GM23248 (cell line): ENCODE data around the gene DMBT1.

Experiments
- EZH2 ChIP-seq: fragments of 200-600 bp; sonication (generic); IDR thresholded peaks from 2 replicates; pipeline ENCODE4 v1.6.1; 2018; ENCODE audit warnings: antibody characterized with exemption, mild to moderate bottlenecking; ENCODE audit not compliant: insufficient read depth, poor library complexity, severe bottlenecking
- EZH2phosphoT487 ChIP-seq: fragments of 200-600 bp; sonication (generic); IDR thresholded peaks from 2 replicates; pipeline ENCODE4 v1.6.1; 2018; ENCODE audit warnings: antibody characterized with exemption, moderate library complexity, mild to moderate bottlenecking, low read depth; ENCODE audit not compliant: insufficient read depth

GRCh38 chr10:122689146-122689820, 128.7 kb downstream of the DMBT1 start:
- TF ChIP-seq EZH2 = no peak
- no peak for TF ChIP-seq EZH2phosphoT487
